BE2C (cell line): ENCODE data around the gene PRKG1.

Experiments
- DNase-seq: peaks from one replicate; pipeline ENCODE4 v3.0.0-alpha.2; 2020
- H3K27me3 ChIP-seq: fragments of 250-450 bp; sonication (Bioruptor Pico); 2 replicates; pipeline ENCODE4 v1.5.1; 2020; ENCODE audit warnings: mild to moderate bottlenecking
- H3K36me3 ChIP-seq: fragments of 250-450 bp; sonication (Bioruptor Pico); 2 replicates; pipeline ENCODE4 v1.5.1; 2020; ENCODE audit warnings: mild to moderate bottlenecking
- H3K4me1 ChIP-seq: fragments of 250-450 bp; sonication (Bioruptor Pico); 2 replicates; pipeline ENCODE4 v1.5.1; 2020
- H3K4me3 ChIP-seq: 2 replicates; pipeline ENCODE4 v1.5.1; 2011; ENCODE audit warnings: low read depth, low read length
- H3K9me3 ChIP-seq: fragments of 250-450 bp; sonication (Bioruptor Pico); 2 replicates; pipeline ENCODE4 v1.5.1; 2020
- CTCF ChIP-seq: IDR thresholded peaks from 2 replicates; pipeline ENCODE4 v1.5.1; 2012; ENCODE audit warnings: mild to moderate bottlenecking, low read depth, low read length

PRKG1 gene

GRCh38 chr10:51124852-51125251, 50.6 kb downstream of the PRKG1 start:
- DNase-seq, result no peak
- Histone ChIP-seq H3K9me3 (no peaks in the 10 kb centered on the region), H3K4me3 (no peak overlapping the region), H3K36me3 (no peaks in the 10 kb centered on the region), H3K27me3 (no peaks in the 10 kb centered on the region), H3K4me1 (no peaks in the 10 kb centered on the region)
- no peak for TF ChIP-seq CTCF

GRCh38 chr10:51125518-51125917, 51.2 kb downstream of the PRKG1 start:
- H3K4me3 ChIP-seq, result no peak overlapping the region
- DNase-seq, result no peak
- no peaks in the 10 kb centered on the region for H3K4me1 ChIP-seq
- no peaks in the 10 kb centered on the region for H3K36me3 ChIP-seq
- TF ChIP-seq CTCF, result no peak
- H3K9me3 ChIP-seq, result no peaks in the 10 kb centered on the region
- no peaks in the 10 kb centered on the region for H3K27me3 ChIP-seq

GRCh38 chr10:51129946-51130544, 55.8 kb downstream of the PRKG1 start:
- Histone ChIP-seq H3K4me3 (no peak overlapping the region), H3K27me3 (no peaks in the 10 kb centered on the region), H3K36me3 (no peaks in the 10 kb centered on the region), H3K4me1 (no peaks in the 10 kb centered on the region), H3K9me3 (no peaks in the 10 kb centered on the region)
- TF ChIP-seq CTCF, result no peak
- DNase-seq, result no peak

- no peaks in the 10 kb centered on the region for H3K27me3 ChIP-seq
- no peak overlapping the region for H3K4me3 ChIP-seq
- H3K36me3 ChIP-seq, result no peaks in the 10 kb centered on the region
- no peak for TF ChIP-seq CTCF
- no peak for DNase-seq
- H3K4me1 ChIP-seq, result no peaks in the 10 kb centered on the region
- no peaks in the 10 kb centered on the region for H3K9me3 ChIP-seq
These were observed 63.7 kb downstream of the PRKG1 start for GRCh38 chr10:51137756-51138529.

GRCh38 chr10:51139176-51139575, 64.9 kb downstream of the PRKG1 start:
- H3K27me3 ChIP-seq, result no peaks in the 10 kb centered on the region
- H3K9me3 ChIP-seq, result no peaks in the 10 kb centered on the region
- H3K4me3 ChIP-seq, result no peak overlapping the region
- H3K4me1 ChIP-seq, result no peaks in the 10 kb centered on the region
- TF ChIP-seq CTCF, result no peak
- DNase-seq, result no peak
- no peaks in the 10 kb centered on the region for H3K36me3 ChIP-seq

- no peak for DNase-seq
- no peak for TF ChIP-seq CTCF
- Histone ChIP-seq H3K36me3 (no peaks in the 10 kb centered on the region), H3K4me3 (no peak overlapping the region), H3K9me3 (no peaks in the 10 kb centered on the region), H3K4me1 (no peaks in the 10 kb centered on the region), H3K27me3 (no peaks in the 10 kb centered on the region)
These were observed 66.7 kb downstream of the PRKG1 start for GRCh38 chr10:51141010-51141409.
